Natural killer cell treated with Interleukin-12 subunit alpha and Interleukin-12 subunit beta and Interleukin-15 and Interleukin-18, amount 100 ng/mL, for 72 hours (primary cell): ENCODE data around the gene GABBR2. TPM values are rescaled to one million over a fixed set of nuclear protein-coding genes. Genes with fewer than 3 reads are reported as not detected.

ENCODE experiments used
- ATAC-seq, 2 donors: fragments of 150-1000 bp; cut with Tn5 transposase in 1 of 2; sonication (Bioruptor Pico), chemical (Tn5 transposase) in 1 of 2; 2 replicates each; pipeline ENCODE4 v1.10.0; 2021
- DNase-seq: peaks from one replicate; pipeline ENCODE4 v3.0.0; 2022; ENCODE audit warnings: low spot score
- H3K27ac Mint-ChIP-seq, 2 donors: 1 replicate in 1 of 2; 2 replicates in 1 of 2; pipeline ENCODE4 v1.8.0; 2022; ENCODE audit warnings: mixed read lengths in 2 of 2, mild to moderate bottlenecking in 1 of 2, moderate library complexity in 1 of 2
- H3K27me3 Mint-ChIP-seq, 2 donors: 1 replicate in 1 of 2; 2 replicates in 1 of 2; pipeline ENCODE4 v1.8.0; 2022; ENCODE audit warnings: mixed read lengths in 2 of 2
- H3K36me3 Mint-ChIP-seq: one replicate; pipeline ENCODE4 v1.8.0; 2022; ENCODE audit warnings: mixed read lengths
- H3K4me1 Mint-ChIP-seq, 2 donors: 1 replicate in 1 of 2; 2 replicates in 1 of 2; pipeline ENCODE4 v1.8.0; 2022; ENCODE audit warnings: low read depth in 2 of 2, mixed read lengths in 2 of 2, mild to moderate bottlenecking in 1 of 2
- H3K4me3 Mint-ChIP-seq: one replicate; pipeline ENCODE4 v1.8.0; 2022; ENCODE audit warnings: mixed read lengths
- H3K9me3 Mint-ChIP-seq: 2 replicates; pipeline ENCODE4 v1.8.0; 2022; ENCODE audit warnings: mixed read lengths
- total RNA-seq, 2 donors: library from RNA; stranded (reverse); gene quantifications; one replicate each; pipeline ENCODE4 v1.2.3, GENCODE V29; 2022

GABBR2 gene
- total RNA-seq, 2 donors from 2014 or later, result not detected

DNA sequence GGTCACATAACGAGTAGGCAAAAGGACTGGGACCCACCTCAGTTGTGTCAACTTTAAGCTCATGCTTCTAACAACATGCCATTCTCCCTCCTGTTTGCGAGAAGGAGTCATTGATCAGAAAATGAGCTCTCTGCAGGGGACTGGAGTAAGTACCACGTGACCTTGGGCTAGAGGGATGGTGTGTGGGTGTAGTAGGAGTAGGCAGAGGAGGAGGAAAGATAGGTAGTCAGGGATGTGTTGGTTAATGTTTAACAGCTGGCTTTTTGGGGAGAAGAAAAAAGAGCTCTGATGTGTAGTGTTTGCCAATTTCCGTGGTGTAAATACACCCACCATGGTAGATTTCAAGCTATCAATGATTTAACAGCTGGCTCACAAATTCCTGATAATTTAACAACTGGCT lies 293.0 kb downstream of the GABBR2 start:
- Mint-ChIP-seq H3K4me3 (no peak overlapping the region), H3K27ac (no peak overlapping the region), H3K27me3 (peaks cover 28 to 45% of the 10 kb centered on the region in 2 donors), H3K4me1 (no peaks in the 10 kb centered on the region), H3K9me3 (no peaks in the 10 kb centered on the region), H3K36me3 (no peaks in the 10 kb centered on the region)
- DNase-seq, result no peak
- no peak for ATAC-seq

DNA sequence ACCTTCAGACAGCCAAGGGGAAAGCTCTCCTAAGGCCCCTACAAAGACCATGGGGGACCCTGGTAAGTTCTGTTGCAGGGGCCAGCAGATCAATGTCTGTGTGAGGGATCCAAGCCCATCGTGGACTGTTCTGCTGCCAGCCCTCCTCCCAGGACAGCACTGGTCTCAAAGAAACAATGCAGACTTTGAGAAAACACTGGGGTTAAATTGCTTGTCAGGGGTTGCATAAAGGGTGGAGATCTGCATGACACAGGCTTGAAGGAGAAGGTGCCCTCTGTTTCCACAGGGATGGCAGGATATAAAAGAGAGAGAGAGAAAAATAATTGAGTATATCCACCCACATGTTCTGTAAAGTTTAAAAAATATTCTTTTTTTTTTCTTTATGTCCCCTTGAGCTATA lies 295.7 kb downstream of the GABBR2 start:
- DNase-seq (no peak), ATAC-seq (no peak)
- H3K27ac Mint-ChIP-seq, result no peak overlapping the region
- H3K36me3 Mint-ChIP-seq, result no peaks in the 10 kb centered on the region
- H3K27me3 Mint-ChIP-seq, result peaks cover 40 to 67% of the 10 kb centered on the region in 2 donors
- no peak overlapping the region for H3K4me3 Mint-ChIP-seq
- no peaks in the 10 kb centered on the region for H3K4me1 Mint-ChIP-seq
- no peaks in the 10 kb centered on the region for H3K9me3 Mint-ChIP-seq

DNA sequence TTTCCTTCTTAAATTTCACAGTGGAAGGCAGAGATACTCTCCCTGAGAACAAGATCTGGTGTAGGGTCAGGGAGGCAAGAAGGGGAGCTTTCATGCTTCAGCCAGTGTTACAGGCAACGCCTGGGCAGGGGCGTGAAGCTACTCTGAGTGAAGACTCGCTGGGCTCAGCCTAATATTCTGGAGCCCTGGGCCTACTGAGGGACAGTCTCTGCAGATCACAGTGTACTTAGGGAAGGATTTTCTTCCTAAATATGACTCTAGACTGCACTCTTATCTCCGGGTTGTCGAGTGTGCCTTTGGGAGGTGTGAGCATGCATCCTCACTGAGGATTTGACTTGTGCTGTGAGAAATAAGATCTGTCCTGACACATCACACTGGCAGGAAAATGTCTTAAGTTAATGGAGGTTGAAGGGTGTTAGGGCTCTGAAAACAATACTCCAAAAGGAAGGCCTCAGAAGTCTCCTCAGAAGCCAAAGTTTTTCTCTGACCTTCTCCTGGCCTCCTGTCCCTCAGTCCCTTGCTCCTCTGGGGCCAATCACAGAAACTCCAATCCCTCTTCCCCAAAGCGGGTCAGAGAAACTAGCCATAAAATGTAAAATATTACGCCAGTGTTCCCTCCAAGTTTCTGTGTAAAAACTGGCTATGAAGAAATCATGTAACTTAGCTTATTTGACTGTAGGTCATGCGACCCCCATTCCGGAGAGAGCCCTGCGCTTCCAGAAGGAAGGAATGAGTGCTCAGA lies 296.5 kb downstream of the GABBR2 start:
- no peaks in the 10 kb centered on the region for H3K36me3 Mint-ChIP-seq
- no peak overlapping the region for H3K27ac Mint-ChIP-seq
- no peak overlapping the region for H3K4me3 Mint-ChIP-seq
- H3K27me3 Mint-ChIP-seq, result peaks cover 33 to 65% of the 10 kb centered on the region in 2 donors
- H3K4me1 Mint-ChIP-seq, result no peaks in the 10 kb centered on the region
- DNase-seq (no peak), ATAC-seq (peak in 1 of 2 donors; percentile 4)
- H3K9me3 Mint-ChIP-seq, result no peaks in the 10 kb centered on the region

DNA sequence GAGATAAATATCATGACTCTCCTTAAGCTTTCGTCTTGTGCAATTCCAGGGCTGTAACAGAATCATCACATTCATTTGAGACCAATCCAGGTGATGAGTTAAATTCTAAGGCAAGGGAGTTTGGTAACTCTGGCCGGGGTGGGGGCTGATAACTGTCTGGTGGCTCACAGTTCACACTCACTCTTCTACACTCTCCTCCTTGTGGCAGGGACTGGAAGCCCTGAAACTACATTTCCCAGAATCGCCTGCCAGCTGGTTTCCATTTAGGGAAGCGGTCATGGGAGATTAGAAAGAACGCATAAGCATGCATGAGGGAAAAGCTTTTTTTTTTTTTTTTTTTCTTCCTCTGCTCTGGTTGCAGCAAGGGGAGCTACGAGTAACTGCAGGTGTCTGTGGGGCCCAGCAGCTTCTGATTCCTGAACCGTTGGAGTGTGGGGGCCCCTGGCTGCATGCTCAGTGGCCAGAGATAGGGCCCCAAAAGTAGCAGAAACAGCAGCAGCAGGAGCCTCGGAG lies 298.5 kb downstream of the GABBR2 start:
- ATAC-seq (no peak), DNase-seq (no peak)
- H3K9me3 Mint-ChIP-seq, result no peaks in the 10 kb centered on the region
- H3K27me3 Mint-ChIP-seq, result peaks cover 25 to 59% of the 10 kb centered on the region in 2 donors
- no peak overlapping the region for H3K27ac Mint-ChIP-seq
- no peaks in the 10 kb centered on the region for H3K36me3 Mint-ChIP-seq
- no peak overlapping the region for H3K4me3 Mint-ChIP-seq
- H3K4me1 Mint-ChIP-seq, result no peaks in the 10 kb centered on the region

DNA sequence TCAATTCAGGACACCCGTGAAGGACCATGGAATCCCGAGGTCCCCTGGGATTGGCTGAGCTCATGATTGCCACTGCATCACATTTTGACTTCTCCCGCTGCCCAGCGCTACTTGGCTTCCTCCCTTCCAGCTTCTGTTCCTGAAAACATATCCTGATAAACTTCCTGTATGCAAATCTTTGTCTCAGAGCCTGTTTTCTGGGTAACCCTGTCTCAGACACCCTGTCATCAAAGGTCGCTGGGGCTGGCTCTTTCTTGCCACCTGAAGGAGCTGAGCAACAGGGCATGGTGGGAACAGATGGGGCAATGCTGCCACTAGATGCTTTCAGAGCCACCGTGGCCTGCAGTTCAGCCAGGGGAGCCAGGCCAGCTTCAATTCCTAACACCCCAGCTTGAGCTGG lies 299.0 kb downstream of the GABBR2 start:
- no peak overlapping the region for H3K27ac Mint-ChIP-seq
- H3K9me3 Mint-ChIP-seq, result no peaks in the 10 kb centered on the region
- no peak for ATAC-seq

DNA sequence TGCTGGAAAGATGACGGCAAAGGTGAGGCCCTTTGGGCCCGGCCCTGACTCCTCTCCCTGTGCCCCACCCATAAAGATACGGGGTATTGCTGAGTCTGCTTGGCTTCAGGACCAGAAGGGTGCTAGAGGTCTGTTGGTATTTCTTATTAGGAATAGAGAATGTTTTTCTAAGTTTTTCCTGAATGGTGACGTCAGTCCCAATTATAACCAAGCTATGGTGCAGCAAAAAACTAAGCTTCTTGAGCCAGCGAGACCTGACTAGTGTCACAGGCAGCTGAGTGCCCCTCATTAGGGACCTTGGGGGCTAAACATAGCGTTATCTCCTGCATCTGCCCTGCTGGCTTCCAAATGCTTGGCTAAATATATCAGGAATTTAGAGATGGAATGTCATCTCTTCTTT lies 302.3 kb downstream of the GABBR2 start:
- no peak for DNase-seq
- peaks cover 25 to 59% of the 10 kb centered on the region in 2 donors for H3K27me3 Mint-ChIP-seq
- H3K4me1 Mint-ChIP-seq, result no peaks in the 10 kb centered on the region
- H3K27ac Mint-ChIP-seq, result no peak overlapping the region
- no peaks in the 10 kb centered on the region for H3K9me3 Mint-ChIP-seq
- no peak overlapping the region for H3K4me3 Mint-ChIP-seq
- ATAC-seq, result no peak
- H3K36me3 Mint-ChIP-seq, result no peaks in the 10 kb centered on the region

More for the DNA sequence above, 299.0 kb downstream of the GABBR2 start:
- Mint-ChIP-seq H3K4me1 (no peaks in the 10 kb centered on the region), H3K27me3 (peaks cover 25 to 63% of the 10 kb centered on the region in 2 donors), H3K36me3 (no peaks in the 10 kb centered on the region), H3K4me3 (no peak overlapping the region)
- no peak for DNase-seq

DNA sequence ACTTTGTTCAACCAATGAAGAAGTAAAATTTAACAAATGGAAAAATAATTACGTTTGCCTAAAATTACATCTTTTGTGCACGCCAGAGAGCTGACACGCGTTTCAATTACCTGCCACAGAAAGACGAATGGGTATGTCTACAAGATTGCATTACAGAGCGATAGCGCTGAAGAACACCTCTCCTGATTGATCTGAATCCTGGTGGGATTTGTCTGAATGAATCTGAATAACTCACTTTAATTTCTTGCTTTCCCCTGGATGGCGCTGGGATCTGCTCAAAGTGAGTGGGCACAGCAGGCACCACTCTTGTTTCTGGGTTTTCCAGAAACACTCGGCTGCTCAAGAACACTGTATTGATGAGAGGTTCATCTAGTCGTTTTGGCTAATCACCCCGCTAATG lies 304.5 kb downstream of the GABBR2 start:
- DNase-seq (no peak), ATAC-seq (no peak)
- Mint-ChIP-seq H3K9me3 (no peaks in the 10 kb centered on the region), H3K27ac (no peak overlapping the region), H3K27me3 (peaks cover 21 to 49% of the 10 kb centered on the region in 2 donors), H3K4me1 (no peaks in the 10 kb centered on the region), H3K4me3 (no peak overlapping the region), H3K36me3 (no peaks in the 10 kb centered on the region)

DNA sequence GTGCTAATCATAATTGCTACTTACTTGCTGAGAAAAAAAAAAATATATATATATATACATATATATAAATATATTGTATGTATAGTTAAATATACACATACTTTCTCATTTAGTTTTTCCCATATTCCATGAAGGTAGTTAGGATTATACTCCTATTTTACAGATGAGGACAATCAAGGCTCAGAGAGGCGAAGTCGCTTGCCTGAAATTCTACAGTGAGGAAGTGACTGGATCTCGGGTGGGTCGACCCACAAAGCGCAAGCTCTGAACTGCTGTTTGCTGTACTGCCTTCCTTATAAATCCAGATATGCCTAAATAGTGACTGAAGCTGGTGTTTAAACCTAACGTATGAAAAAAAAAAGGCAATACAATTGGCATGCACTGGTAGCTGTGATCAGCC lies 305.0 kb downstream of the GABBR2 start:
- Mint-ChIP-seq H3K27me3 (peaks cover 16 to 43% of the 10 kb centered on the region in 2 donors), H3K4me1 (no peaks in the 10 kb centered on the region), H3K36me3 (no peaks in the 10 kb centered on the region), H3K27ac (no peak overlapping the region), H3K4me3 (no peak overlapping the region), H3K9me3 (no peaks in the 10 kb centered on the region)
- no peak for ATAC-seq
- DNase-seq, result no peak

DNA sequence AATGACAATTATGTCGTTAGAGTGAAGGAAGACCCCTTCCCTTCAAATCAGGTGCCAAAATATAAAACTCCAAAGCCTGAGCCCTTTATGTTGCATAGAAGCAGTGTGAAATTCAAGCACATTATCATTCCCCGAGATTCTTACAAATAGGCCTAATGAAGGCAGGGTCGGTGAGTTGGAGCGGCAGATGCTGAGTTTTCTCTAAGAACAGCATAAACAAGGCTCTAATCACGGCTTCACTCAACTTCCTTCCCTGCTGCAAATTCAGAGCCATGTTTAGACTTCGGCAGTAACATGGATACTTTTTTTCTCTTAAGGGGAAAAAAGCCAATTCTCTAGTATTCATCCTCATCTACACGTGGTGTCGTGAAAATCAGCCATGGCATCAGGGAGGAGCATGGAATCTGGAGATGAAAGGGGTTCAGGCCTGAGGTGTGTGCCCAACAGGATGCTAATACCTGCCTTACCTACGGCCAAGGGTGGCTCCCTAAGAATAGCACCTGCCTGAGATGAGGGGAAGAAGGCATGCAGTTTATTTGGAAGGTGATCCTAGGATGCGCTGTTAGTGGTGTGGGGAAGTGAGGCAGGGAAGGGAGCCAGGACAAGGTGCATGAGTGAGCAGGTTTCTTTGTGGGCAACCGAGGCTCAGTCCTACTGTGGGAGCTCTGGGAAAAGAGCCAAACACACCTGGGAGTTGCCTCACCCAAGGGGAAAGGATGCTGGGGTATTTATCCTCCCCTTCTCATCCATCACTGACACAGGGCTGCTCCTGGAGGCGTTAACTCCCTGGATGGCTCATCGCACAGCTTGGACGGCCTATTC lies 306.5 kb downstream of the GABBR2 start:
- no peak overlapping the region for H3K27ac Mint-ChIP-seq
- DNase-seq, result no peak
- ATAC-seq, result no peak
- H3K4me3 Mint-ChIP-seq, result no peak overlapping the region
- H3K36me3 Mint-ChIP-seq, result no peaks in the 10 kb centered on the region
- H3K9me3 Mint-ChIP-seq, result no peaks in the 10 kb centered on the region
- H3K27me3 Mint-ChIP-seq, result peaks cover 22 to 38% of the 10 kb centered on the region in 2 donors
- no peaks in the 10 kb centered on the region for H3K4me1 Mint-ChIP-seq

DNA sequence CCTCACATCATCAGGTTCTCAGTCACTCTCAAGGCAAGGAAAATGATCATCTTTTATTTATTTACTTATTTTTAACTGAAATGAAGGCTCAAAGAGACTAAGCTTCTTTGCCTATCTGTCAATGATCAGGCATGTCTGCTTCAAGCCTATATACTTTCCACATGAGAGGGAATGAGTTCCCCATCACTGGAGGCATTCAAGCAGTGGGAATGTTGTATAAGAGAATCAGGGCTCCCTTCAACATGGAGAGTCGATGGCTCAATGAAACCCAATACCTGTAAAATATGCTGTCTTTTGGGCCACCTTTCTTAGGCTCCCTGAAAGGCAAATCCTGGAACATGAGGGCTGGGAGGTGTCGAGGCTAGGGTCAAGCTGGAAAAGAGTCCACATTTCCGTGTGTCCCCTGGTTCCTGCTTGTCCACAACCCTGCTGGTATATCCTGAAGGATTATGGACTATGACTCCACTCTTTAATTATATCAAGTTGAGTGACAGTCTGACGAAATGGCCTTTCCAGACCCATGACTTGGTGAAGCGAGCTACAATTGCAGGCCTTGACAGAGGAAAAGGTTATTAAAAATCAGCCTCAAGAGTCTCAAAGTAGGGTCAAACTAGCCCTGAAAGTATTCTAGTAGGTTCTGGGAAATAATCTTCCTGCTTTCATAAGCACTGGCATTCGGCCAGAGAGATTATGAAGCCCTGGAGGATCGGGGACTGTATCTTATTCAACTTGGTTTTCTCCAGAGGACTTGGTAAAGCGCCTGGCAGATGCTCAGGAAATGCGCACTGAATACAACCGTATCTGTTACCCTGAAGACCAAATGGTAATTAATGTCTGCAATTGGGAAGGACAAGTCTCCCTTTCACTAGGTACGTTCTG lies 307.4 kb downstream of the GABBR2 start:
- peak; percentile 51 for DNase-seq
- no peak overlapping the region for H3K4me3 Mint-ChIP-seq
- no peak for ATAC-seq
- no peaks in the 10 kb centered on the region for H3K4me1 Mint-ChIP-seq
- H3K9me3 Mint-ChIP-seq, result no peaks in the 10 kb centered on the region
- peaks cover 22 to 38% of the 10 kb centered on the region in 2 donors for H3K27me3 Mint-ChIP-seq
- no peak overlapping the region for H3K27ac Mint-ChIP-seq
- no peaks in the 10 kb centered on the region for H3K36me3 Mint-ChIP-seq

DNA sequence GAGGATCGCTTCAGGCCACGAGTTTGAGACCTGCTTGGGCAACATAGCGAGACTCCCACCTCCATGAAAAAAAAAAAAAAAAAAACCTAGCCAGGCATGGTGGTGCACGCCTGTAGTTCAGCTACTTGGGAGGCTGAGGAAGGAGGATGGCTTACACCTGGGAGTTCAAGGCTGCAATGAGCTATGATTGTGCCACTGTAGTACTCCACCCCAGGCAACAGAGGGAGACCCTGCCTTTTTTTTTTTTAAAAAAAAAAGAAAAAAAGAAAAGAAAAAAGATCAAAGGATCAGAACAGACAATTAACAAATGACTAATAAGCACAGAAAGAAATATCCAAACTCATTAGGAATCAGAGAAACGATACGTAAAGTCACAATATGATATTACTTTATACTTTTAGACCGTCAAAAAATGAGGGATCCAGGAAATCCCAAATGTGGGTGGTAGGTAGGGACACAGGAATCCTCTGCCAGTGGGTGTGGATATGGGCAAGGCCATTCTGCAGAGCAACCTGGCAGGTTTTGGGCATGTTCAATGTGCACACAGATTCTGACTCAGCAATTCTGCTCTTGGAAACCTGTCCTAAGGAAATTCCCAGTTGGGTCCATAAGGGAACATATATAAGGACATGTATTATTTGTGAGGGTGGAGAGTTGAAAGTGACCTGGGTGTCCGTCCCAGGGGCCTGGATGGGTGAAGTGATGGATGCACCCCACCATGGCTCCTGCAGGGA lies 308.6 kb downstream of the GABBR2 start:
- Mint-ChIP-seq H3K4me3 (no peak overlapping the region), H3K27me3 (peaks cover 25 to 37% of the 10 kb centered on the region in 2 donors), H3K27ac (no peak overlapping the region), H3K9me3 (no peaks in the 10 kb centered on the region), H3K4me1 (no peaks in the 10 kb centered on the region), H3K36me3 (no peaks in the 10 kb centered on the region)
- ATAC-seq (no peak), DNase-seq (no peak)

DNA sequence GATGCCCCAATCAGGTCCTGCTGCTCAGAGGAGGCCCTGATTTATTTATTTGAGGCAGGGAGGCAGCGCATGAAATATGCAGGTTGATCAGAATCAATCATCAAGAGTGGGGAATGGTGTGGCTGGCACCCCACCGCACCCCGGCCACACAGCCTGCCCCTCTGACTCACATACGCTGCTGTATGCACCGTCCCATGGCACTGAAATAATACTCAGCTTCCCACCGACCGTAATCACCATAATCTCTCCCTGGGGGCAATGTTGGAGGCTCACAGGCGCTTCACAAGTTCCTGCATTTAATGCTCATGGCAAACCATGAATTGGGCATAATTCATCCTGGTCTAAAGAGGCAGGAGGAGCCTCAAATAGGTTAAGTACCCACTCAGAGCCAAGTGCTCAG lies 312.1 kb downstream of the GABBR2 start:
- no peak for ATAC-seq
- H3K27ac Mint-ChIP-seq, result no peak overlapping the region
- peaks cover 28% of the 10 kb centered on the region in 2 donors for H3K27me3 Mint-ChIP-seq
- DNase-seq, result no peak
- no peaks in the 10 kb centered on the region for H3K36me3 Mint-ChIP-seq
- no peak overlapping the region for H3K4me3 Mint-ChIP-seq
- H3K9me3 Mint-ChIP-seq, result peaks cover 3% of the 10 kb centered on the region
- H3K4me1 Mint-ChIP-seq, result peaks cover 1 to 2% of the 10 kb centered on the region in 2 donors

DNA sequence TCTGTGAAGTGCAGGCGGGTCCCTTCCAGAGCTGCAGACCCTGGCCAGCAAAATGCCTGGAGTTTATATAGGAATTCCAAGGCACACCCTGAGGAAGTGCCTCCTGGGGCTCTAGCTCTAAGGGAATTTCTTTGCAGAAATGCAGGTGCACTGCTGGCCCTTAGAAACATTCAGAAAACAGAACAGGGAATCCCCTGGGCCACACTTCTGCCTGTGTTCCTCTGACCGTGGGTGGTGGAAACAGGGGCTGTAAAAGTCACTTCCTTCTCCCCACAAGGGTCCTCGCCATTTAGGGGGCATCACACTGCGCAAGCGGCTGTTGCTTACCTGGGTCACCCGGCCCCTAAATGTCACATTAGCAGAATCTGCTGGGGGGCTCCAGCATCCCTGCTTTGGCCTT lies 312.5 kb downstream of the GABBR2 start:
- peaks cover 28 to 30% of the 10 kb centered on the region in 2 donors for H3K27me3 Mint-ChIP-seq
- DNase-seq (peak; percentile 38), ATAC-seq (no peak)
- H3K4me1 Mint-ChIP-seq, result peaks cover 5 to 6% of the 10 kb centered on the region in 2 donors
- no peaks in the 10 kb centered on the region for H3K36me3 Mint-ChIP-seq
- H3K27ac Mint-ChIP-seq, result no peak overlapping the region
- peaks cover 3% of the 10 kb centered on the region for H3K9me3 Mint-ChIP-seq
- H3K4me3 Mint-ChIP-seq, result no peak overlapping the region
